Effector CD8-positive, alpha-beta T cell (primary cell): ENCODE data around the gene WWTR1.

Experiments
- DNase-seq: peaks from one replicate; lab custom pipeline; 2025; lab: John Stamatoyannopoulos, UW

WWTR1 gene

DNA sequence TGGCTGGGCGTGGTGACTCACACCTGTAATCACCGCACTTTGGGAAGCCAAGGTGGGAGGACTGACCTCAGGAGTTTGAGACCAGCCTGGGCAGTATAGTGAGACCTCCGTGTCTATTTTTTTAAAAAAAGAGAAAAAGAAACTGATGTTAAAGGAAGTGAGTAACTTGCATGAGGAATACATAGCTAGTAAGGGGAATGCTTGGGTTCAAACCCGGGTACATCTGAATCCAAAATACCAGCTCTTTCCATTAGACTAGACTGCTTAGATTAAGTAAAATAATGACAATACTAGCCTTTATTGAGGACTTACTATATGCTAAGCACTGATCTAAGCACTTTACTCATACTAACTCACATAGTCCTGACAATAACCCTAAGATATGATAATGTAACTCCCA lies 160.9 kb downstream of the WWTR1 start:
- no peak for DNase-seq

DNA sequence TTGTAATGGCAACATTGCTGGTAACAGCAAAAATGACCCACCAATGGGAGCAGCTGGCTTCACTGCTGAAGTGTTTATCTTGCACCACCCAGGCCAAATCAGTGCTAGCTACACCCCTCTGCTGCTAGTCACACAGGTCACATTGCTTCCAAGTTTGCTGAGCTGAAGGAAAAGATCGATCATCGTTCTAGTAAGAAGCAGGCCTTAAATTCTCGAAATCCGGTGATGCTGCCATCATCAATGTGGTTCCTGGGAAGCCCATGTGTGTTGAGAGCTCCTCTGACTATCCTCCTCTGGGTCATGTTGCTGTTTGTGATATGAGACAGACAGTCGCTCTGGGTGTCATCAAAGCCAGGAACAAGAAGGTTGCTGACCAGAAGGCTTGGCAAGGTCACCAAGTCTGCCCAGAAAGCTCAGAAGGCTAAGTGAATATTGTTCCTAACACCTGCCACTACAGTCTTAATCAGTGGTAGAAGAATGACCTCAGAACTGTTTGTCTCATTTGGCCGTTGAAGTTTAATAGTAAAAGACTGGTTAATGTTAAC lies 162.2 kb downstream of the WWTR1 start:
- no peak for DNase-seq

DNA sequence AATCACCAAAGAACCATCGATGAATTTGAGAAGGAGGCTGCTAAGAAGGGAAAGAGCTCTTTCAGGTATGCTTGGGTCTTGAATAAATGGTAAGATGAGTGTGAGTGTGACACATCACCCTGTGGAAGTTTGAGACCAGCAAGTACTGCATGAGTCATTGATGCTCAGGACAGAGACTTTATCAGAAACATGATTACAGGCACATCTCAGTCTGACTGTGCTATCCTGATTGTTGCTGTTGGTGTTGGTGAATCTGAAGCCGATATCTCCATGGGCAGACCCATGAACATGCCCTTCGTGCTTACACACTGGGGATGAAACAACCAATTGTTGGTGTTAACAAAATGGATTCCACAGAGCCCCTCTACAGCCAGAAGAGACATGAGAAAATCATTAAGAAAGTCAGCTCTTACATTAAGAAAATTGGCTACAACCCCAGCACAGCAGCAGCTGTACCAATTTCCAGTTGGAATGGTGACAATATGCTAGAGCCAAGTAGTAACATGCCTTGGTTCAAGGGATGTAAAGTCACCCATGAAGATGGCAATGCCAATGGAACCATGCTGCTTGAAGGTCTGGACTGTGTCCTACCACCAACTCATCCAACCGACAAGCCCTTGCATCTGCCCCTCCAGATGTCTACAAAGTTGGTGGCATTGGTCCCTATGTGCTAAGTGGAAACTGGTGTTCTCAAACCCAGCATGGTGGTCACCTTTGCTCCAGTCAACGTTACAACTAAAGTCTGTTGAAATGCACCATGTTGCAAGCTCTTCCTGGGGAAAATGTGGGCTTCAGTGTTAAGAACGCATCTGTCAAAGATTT lies 162.9 kb downstream of the WWTR1 start:
- no peak for DNase-seq

DNA sequence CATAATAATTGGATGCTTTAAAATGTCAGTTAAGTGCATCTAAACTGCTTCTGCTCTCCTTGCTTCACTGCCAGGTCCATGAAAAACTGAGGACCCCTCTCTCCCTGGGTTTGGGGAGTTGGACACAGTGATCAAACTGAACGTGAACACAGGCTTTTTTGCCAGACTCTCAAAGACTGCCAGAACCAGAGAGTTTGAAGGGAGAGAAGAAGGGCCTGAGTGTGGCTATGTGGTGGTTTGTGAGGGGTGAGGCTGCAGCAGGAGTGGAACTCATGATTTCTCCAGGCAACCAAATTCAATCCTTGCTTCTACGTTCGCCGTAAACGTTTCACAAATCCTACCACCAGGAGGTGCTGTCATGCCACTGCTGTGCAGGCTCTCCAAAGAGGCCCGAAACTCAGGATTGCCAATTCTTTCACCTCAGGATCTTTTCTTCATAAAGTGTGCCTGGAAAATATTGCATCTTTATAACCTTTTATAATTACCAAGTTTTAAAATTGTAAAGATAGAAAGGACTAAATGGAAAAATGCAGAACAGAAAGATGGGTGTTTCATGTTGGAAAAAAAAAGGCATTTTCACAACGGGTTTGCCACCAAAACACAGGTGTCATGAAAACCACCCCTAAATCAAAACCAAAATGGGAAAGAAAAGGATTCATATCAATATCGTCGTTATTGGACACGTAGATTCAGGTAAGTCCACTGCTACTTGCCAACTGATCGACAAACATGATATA lies 163.6 kb downstream of the WWTR1 start:
- DNase-seq, result no peak

DNA sequence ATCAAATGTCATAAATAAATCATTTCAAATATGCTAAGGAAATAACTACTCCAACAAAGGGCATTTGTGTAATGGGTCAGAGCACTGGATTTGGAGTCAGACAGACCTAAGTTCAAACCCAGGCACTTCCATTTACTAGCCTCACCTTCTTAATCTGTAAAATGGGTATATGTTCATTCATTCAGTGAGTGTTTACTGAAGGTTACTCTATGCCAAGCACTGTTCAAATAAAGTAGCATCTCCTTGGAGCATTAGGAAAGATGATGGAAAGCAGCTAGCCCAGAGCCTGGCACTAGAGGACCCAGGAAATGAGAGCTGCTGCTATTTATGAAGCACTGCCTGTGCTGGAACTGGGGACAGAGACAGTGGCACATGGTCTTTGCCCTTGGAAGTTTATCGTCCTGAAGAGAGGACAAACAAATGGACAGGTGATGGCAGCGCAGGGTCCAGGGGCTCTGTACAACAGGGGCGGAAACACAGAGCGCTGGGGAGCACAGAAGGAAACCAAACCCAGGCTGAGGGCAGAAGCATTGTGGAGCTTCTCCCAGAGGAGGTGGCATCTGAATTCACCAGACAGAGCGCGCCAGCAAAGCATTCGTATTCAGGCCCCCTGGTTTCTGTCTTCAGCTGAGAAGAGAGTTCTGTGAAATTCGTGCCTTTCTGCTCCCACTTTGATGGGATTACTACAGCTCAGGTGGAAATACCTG lies 164.4 kb downstream of the WWTR1 start:
- DNase-seq, result no peak

DNA sequence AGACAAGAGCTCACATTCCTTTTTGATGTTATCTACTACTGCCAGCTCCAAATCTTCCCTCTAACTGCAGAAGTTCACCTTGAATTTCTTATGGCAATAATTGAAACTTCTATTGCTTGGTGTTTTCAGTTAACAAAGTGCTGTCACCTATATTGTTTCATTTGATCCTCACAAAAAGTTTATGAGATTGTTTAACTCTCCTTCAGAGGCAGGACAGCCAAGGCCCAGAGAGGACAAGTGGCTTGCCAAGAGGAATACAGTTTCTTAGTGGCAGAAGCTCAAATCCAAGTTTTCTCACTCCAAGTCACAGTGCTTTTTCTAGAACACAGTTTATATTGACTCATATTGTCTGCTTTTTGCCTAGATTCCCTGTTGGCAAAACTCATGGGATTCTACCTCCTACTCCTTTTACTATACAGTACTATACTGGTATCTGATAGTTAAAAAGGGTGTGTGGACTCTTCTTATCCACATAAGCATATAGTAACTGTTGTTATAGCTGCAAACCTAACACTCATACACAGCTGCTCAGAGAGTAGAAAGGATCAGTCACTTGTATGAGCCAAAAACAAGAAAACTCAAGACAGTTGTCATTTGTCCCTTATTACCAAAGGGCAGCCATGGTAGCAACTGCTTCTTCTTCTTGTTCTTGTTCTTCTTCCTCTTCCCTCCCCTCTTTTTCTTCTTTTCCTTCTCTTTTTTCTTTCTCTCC lies 167.4 kb downstream of the WWTR1 start:
- no peak for DNase-seq

DNA sequence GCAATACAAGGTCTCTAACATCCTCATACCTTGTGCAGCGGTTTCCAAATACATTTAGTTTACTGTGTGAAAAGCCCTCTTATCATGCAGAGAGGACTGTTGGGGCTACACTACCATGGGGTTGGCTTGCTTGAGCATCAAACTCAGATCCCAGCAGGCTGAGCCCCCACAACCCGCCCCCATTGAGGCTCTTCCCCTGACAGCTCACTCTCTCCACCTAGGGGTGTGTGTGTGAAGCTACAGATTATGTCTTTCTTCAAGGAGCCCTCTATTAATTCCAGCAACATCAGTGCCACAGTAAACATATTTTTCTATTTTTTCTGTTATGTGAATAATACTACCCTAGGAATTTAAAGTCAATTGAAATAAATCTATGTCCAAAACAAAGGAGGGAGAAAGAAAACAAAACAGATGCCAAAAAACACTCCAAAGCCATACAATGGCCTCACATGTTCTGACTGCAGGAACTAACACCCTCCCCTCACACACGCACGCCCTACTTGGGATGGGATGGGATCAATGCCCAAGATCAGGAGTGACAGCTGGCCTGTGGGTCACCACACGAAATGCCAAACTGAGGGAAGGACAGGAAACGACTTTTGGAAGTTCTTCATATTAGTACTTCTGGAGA lies 168.7 kb downstream of the WWTR1 start:
- no peak for DNase-seq

DNA sequence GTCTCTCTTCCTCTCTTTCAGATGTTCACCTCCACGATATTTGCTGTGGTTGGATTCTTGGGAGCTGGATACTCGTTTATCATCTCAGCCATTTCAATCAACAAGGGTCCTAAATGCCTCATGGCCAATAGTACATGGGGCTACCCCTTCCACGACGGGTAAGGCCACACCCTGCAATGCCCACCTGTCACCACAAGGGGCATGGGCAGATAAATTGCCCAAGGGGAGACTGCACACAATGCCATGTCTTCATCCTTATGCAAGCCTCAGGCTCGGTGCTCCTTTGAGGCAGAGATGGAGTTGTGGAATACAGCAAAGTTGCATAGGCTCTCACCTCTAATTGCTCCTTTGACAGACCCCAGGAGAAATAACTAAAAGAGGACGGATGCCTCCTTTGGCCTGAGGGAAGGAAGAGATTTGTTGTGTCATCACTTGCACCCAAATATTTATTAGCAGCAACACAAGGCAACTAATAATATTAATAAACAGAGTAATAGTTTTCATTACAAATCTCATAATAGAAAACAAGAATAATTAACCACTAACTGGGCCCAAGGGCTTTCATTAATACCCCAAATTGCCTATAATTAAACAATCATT lies 170.1 kb downstream of the WWTR1 start:
- no peak for DNase-seq

DNA sequence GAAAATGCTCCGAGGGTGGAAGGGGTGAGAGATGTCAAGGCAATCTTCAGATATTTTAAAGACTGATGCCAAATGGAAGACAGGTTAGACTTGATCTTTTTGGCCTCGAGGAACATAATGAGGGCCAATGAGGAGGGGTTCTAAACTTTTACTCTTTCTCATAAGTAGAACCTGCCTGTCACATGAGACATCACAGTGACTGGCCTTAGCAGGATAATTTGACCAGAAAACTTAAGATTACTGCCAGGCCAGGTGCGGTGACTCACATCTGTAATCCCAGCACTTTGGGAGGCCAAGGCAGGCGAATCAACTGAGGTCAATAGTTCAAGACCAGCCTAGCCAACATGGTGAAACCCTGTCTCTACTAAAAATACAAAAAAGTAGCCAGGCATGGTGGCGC lies 171.1 kb downstream of the WWTR1 start:
- no peak for DNase-seq

DNA sequence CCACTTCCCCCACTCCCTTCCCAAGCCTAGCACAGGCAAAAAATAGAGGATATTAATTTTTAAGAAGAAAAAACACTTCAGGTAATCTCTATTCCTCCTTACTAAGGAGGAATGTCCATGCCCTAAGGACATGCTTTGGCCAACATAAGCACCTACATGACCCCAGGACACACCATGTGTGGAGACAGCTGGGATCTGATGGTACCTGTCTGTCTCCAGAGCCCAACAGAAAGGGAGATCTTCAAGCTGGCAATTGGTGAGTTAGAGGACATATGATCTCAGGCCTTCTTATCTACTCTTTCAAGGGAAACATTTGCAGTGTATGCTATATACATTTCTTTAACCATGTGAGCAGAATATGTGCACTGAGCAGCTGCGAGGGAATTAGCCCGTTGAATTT lies 176.3 kb downstream of the WWTR1 start:
- DNase-seq, result no peak

DNA sequence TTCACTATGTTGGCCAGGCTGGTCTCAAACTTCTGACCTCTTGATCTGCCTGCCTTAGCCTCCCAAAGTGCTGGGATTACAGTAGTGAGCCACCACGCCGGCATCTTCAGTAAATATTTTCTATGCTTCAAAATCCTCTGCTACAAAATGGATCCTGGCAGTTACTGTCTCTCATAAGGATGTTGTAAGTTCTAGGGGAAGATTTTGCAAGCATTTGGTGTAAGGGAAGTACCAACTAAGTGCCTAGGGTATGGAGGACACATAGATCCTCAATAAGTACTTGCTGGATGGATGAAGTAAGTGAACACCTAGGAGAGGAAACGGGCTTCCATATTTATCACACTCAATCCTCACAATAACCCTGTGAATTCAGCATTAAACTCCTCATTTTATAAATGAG lies 176.8 kb downstream of the WWTR1 start:
- DNase-seq, result no peak

DNA sequence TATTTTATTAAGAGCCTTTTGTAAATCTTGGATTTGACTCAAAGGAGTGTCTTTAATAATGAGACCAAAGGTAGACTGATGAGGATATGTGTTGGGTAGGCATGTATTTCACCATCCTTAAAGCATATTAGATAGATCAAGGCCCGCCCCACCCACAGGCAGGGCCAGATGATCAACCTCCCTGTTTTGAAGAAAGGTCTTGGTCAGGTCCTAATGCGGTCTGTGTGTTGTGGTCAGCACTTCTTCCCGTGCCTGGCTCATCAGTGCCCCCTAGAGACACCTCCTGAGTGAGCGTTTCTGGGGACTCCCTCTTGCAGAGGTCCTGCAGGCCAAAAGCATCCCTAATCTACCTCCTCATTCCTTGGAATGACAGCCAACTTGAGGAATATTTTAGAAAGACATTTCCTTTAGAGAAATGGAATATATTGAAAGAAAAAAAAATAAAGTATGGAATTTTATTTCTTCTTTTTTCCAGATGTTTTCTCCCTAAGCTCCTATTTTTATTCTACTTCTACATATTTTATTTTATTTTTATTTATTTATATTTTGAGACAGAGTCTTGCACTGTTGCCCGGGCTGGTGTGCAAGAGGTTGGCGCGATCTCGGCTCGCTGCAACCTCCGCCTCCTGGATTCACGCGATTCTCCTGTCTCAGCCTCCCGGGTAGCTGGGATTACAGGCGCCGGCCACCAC lies 177.4 kb downstream of the WWTR1 start:
- no peak for DNase-seq

DNA sequence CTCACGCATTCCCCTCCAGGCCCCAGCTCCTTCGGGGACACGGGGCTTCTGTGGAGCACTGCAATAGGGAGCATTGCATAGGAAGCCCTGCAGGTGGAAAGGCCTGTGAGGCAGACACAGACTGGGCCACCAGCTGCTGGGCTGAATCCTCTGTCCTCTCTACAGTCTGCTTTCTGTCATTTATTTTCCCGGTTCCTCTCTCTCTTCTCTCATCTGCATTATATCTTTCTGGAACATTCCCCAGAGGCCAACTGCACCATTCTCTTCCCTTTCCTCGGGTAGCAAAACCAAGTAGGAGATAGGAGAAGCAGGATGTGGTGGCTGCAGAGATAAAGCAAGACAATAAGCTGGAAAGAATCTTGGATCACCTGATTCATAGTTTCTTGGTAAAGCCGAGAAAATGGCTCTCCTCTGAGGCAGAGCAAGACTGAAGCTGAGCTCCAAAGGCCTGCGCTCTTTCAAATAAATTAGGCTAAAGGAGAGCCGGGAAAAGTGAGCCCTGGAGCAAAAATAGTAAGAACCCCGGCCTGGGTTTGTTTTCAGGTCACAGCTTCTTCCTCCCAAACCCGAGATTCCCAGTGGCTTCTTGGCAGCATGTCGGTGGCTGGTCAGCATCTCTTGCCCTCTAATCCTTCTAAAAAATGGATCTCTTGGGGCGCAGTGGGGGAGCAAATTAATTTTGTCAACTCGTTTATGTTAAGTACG lies 178.1 kb downstream of the WWTR1 start:
- no peak for DNase-seq

DNA sequence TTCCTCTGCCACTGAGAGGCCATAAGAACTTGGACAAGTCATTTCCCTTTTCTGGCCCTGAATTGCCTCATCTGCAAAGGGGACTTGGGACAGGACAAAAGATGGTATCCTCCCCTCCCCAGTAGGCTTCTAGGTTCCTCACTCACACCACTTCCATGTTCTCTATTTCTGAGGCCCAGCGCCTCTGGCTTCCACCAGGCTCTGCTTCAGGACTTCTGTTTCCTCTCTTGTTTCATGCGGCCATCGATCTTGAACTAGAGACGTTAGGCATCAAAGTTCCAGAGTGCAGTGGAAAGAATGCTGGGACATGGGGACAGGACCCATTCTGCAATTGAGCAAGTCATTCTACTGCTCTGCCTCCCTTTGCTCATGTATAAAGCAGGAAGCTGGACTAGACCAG lies 181.6 kb downstream of the WWTR1 start:
- DNase-seq, result no peak

DNA sequence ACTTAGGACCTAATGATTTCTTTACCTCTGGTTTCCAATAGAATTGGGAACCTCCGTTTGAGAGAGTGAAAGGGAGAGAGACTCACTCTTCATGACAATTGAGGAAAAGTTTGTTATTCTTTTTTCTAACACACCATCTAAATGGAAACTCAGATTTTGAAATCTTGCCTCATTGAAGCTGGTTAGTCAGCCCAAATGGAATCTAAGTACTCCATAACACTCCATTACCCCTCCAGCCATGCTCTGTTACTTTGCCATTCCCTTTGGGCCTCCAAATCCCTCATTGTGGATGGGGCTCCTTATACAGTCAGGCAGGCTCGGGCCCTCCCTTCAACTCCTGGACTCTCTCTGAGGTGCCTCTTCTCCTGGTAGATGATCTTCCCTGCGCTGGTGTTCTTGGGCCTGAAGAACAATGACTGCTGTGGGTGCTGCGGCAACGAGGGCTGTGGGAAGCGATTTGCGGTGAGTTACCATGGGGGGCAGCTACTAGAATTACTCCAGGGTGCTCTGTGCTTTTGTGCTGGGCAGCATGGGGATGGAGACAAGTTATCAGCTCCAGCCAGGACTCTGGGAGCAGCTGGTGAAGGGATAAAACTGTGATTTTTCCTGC lies 182.3 kb downstream of the WWTR1 start:
- DNase-seq, result no peak

DNA sequence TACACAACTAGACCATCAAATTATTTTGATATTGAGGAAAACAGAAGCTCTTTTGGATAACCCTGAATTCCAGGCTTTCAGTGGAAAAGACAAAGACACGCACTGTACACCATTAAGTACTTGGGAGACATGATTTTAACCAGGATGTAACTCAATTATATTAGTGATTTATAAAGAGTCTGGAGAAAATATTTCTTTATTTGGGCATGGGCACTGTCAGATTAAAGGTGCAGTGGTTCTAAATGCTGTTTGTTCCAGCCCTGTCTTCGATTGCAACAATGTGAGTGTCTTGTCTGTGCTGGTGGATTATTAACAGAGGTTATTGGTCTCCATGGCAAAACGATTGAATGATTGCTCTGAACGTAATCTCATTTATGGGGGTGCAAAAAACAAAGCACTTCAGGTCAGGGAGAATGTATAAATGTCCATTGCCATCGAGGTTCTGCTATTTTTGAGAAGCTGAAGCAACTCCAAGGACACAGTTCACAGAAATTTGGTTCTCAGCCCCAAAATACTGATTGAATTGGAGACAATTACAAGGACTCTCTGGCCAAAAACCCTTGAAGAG lies 183.5 kb downstream of the WWTR1 start, which contains the start of gene TM4SF4:
Gene TM4SF4, plus strand, starts transcription at position 448 of the 568 bp plus-strand sequence. CDS start 181 bp downstream, outside the sequence.
- no peak for DNase-seq

DNA sequence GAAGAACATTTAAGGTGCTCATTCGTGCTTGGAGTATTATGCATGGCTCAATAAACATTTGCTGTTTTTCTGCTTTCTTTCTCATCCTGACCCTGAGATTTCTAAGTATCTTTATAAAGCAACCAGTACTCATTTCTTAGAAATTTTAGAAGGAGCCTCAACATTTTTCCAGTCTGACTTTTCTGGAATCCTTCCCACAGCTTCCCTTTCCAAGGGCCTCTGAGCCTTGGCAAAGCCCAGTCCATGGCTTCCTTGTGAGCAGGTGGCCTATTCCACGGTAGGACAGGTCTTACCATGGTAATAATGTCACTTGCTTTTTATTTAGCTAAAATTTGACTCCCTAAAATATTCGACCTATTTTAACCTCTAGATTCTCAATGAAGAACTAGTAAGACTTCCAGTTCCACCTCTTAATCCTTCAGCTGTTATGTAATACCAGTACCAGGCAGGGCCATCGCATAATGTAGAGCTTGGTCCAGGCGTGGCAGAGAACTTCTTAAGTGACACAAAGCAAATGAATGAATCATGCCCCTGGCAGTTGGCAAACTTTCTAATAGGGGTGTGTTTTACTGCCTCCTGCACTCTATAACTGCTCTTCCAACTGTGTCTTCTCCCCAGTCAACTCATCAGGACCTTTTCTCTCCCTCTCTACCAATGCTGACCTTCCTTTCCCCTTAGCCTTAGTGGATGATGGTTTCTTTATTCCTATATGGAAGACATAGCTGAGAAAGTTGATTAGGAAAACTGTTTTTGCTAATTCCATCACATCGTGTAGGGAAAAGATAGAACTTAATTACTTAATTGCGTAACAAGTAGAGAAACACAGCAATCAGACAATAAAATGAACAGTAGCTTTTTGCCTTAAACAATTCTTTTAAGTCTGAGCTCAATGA lies 184.2 kb downstream of the WWTR1 start:
- DNase-seq, result no peak
